Glutamatergic neuron (in vitro differentiated cells): ENCODE results near the gene CELSR2. TPM values are rescaled to one million over a fixed set of nuclear protein-coding genes. Genes with fewer than 3 reads are reported as not detected.
"Not testable (repeated sequence)": the region's sequence is repeated elsewhere in the genome, so short reads cannot be mapped to it uniquely, and the experiment has no call there.

Experiments used
- DNase-seq: peaks from one replicate; pipeline ENCODE4 v3.0.0; 2022
- H3K27ac Mint-ChIP-seq: one replicate; pipeline ENCODE4 v1.8.0; 2020; ENCODE audit warnings: mild to moderate bottlenecking, mixed read lengths, inconsistent platforms; ENCODE audit not compliant: unreplicated experiment
- H3K27me3 Mint-ChIP-seq: one replicate; pipeline ENCODE4 v1.8.0; 2020; ENCODE audit warnings: mild to moderate bottlenecking, moderate library complexity, mixed read lengths, inconsistent platforms; ENCODE audit not compliant: unreplicated experiment
- H3K36me3 Mint-ChIP-seq: one replicate; pipeline ENCODE4 v1.8.0; 2020; ENCODE audit warnings: mild to moderate bottlenecking, mixed read lengths, inconsistent platforms; ENCODE audit not compliant: unreplicated experiment
- H3K4me1 Mint-ChIP-seq: one replicate; pipeline ENCODE4 v1.8.0; 2020; ENCODE audit warnings: mild to moderate bottlenecking, low read depth, mixed read lengths, inconsistent platforms; ENCODE audit not compliant: unreplicated experiment
- H3K4me3 Mint-ChIP-seq: one replicate; pipeline ENCODE4 v1.8.0; 2020; ENCODE audit warnings: mild to moderate bottlenecking, mixed read lengths, inconsistent platforms; ENCODE audit not compliant: unreplicated experiment
- H3K9me3 Mint-ChIP-seq: one replicate; pipeline ENCODE4 v1.8.0; 2020; ENCODE audit warnings: mild to moderate bottlenecking, moderate library complexity, mixed read lengths, inconsistent platforms; ENCODE audit not compliant: unreplicated experiment
- total RNA-seq: library from RNA; stranded (reverse); fragmentation: NEBNext Ultra II Directional; extraction: Animal tissue kit (Norgen Biotek cat#: 25700); gene quantifications from one replicate; pipeline ENCODE4 v1.2.1, GENCODE V29; 2021; ENCODE audit not compliant: unreplicated experiment
- TF ChIP-seq, protein P1 (sequence below): fragments of 200-600 bp; sonication (generic); IDR thresholded peaks from one replicate; pipeline ENCODE4 v1.5.0; 2021; ENCODE audit not compliant: partially characterized antibody, unreplicated experiment

Gene CELSR2
- total RNA-seq, 1 donor from 2014 or later: 181 TPM

DNA sequence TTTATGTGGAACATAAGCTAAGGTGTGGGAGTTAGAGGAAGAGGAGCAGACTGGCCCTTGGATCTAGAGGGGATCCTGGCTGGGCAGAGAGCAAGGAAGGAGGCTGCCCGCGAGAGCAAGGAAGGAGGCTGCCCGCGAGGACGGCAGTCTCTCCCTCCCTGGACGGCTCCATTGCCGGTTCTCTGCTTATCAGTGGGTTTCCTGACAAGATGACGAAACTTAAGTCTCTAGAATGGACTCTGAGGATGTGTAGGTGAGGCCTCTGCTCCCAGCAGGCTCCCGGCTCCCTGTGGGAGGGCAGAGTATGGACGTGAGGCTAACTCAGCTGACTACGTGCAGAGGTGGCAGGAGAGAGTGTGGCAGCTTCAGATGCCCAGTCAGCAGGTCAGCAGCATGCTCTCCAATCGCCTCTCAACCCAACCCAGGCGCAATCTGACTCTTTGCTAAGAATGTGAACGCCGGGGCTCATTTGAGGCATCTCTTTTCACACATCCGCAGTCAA lies 51.4 kb downstream of the CELSR2 start:
- no peak overlapping the region for H3K4me3 Mint-ChIP-seq
- peaks cover 3% of the 10 kb centered on the region for H3K36me3 Mint-ChIP-seq
- peaks cover 6% of the 10 kb centered on the region for H3K9me3 Mint-ChIP-seq
- TF ChIP-seq, protein P1, sequence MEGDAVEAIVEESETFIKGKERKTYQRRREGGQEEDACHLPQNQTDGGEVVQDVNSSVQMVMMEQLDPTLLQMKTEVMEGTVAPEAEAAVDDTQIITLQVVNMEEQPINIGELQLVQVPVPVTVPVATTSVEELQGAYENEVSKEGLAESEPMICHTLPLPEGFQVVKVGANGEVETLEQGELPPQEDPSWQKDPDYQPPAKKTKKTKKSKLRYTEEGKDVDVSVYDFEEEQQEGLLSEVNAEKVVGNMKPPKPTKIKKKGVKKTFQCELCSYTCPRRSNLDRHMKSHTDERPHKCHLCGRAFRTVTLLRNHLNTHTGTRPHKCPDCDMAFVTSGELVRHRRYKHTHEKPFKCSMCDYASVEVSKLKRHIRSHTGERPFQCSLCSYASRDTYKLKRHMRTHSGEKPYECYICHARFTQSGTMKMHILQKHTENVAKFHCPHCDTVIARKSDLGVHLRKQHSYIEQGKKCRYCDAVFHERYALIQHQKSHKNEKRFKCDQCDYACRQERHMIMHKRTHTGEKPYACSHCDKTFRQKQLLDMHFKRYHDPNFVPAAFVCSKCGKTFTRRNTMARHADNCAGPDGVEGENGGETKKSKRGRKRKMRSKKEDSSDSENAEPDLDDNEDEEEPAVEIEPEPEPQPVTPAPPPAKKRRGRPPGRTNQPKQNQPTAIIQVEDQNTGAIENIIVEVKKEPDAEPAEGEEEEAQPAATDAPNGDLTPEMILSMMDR: no peak
- peaks cover under 1% of the 10 kb centered on the region for H3K27me3 Mint-ChIP-seq
- no peak overlapping the region for H3K27ac Mint-ChIP-seq
- DNase-seq: no peak
- H3K4me1 Mint-ChIP-seq: peaks cover 23% of the 10 kb centered on the region

DNA sequence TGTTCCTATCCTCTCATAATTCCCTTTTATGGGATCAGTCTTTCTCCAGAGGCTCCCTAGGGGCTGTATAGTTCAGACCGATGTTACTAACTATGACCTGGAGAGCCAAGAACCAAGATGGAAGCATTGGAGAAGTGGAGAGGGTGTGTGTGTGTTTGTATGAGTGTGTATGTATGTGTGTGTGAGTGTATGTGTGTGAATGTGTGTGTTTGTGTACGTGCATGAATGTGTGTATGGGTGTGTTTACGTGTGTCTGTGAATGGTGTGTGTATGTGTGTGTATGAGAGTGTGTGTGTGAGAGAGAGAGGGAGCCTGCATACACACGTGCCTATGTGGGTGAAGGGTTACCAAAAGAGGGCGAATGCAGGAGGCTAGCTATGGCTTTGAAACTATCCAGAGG lies 52.5 kb downstream of the CELSR2 start:
- DNase-seq: no peak
- Mint-ChIP-seq H3K4me3 (no peak overlapping the region), H3K9me3 (peaks cover 3% of the 10 kb centered on the region), H3K4me1 (peaks cover 27% of the 10 kb centered on the region), H3K27me3 (peaks cover 5% of the 10 kb centered on the region), H3K27ac (no peak overlapping the region), H3K36me3 (no peaks in the 10 kb centered on the region)
- TF ChIP-seq, protein P1: no peak

DNA sequence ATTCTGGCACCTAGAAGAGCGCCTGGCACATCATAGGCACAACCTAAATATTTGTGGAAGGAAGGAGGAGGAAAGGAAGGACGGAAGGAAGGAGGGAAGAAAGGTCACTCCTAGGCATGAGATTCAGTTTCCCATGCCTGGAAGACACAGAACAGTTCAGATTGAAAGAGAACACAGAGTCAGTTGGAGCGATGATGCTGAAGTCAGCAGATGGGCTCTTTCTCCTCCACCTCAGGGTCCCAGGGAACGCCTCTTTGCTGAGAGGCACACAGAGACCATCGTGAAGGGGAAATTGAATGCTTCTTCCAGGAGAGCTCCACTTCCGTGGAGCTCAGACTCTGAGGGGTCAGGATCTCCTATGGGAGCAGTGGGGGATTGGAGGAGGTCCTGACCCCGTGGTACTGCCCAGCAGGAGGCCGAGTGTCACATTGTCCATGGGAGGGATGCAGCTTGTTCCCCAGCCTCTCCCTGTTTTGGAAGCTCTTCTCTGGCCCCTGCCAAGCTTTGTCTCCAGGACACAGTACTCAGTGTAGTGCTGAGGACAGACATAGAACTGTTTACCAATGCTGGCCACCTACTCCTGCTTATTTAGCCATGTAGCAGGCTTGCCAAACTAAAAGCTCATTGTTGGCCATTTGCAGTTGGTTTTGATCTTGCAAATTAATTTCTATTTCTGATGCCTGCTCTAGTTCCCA lies 55.0 kb downstream of the CELSR2 start:
- no peaks in the 10 kb centered on the region for H3K36me3 Mint-ChIP-seq
- no peak for DNase-seq
- TF ChIP-seq, protein P1: no peak
- H3K4me3 Mint-ChIP-seq: no peak overlapping the region
- H3K27me3 Mint-ChIP-seq: peaks cover 8% of the 10 kb centered on the region
- H3K27ac Mint-ChIP-seq: no peak overlapping the region
- peaks cover 34% of the 10 kb centered on the region for H3K4me1 Mint-ChIP-seq
- H3K9me3 Mint-ChIP-seq: peaks cover 6% of the 10 kb centered on the region

DNA sequence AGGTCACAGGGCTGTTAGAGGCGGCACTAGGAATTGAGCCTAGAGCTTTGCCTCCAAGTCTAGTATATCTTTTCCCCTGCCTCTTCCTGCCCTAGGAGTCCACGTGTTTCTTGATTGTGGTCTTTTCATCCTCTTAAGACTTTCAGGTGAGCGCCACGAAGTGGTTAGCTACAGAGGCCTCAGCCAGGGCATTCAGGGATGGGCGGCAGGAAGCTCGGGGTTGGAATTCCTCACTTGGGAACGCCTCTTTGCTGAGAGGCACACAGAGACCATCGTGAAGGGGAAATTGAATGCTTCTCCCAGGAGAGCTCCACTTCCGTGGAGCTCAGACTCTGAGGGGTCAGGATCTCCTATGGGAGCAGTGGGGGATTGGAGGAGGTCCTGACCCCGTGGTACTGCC lies 56.7 kb downstream of the CELSR2 start:
- Mint-ChIP-seq H3K27ac (peak overlapping the region; percentile 79), H3K4me1 (peaks cover 40% of the 10 kb centered on the region)
- H3K27me3 Mint-ChIP-seq, H3K36me3 Mint-ChIP-seq, DNase-seq, H3K9me3 Mint-ChIP-seq, H3K4me3 Mint-ChIP-seq: not testable (repeated sequence)

DNA sequence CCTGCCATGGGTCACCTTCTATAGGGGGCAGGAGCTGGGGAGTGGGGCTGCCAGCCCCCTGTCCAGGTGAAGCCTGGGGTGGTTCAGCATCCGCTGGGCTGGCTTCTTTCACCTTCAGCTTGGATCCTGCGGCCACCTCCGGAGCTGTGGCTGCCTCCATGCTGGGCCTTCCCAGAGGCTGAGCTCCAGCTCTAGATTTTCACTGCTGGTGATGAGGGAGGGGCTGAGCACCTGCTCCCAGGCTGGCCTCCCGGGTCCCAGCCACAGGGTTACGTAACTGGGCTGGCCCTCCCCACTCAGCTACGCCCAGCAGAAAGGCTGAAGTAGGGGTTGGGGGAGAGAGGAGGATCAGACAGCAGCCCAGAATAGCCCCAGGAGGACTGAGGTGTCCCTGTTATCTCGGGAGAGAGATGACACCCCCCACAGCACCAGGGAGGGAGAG lies 57.5 kb downstream of the CELSR2 start, which contains the start of gene MYBPHL:
Gene MYBPHL (minus strand): TSS at position 180 of the 442 bp plus-strand sequence. CDS start 20 bp downstream, at position 160.
- Mint-ChIP-seq H3K9me3 (peaks cover 7% of the 10 kb centered on the region), H3K36me3 (no peaks in the 10 kb centered on the region), H3K4me1 (peaks cover 44% of the 10 kb centered on the region), H3K4me3 (peak within 1 kb of the TSS; percentile 74), H3K27me3 (peaks cover 10% of the 10 kb centered on the region), H3K27ac (peak within 1 kb of the TSS; percentile 91)
- TF ChIP-seq, protein P1: no peak
- DNase-seq: peak; percentile 44
